Tibial nerve (tissue), 4 donors: ENCODE results near the gene DNAJC11.

ENCODE experiments used
- CTCF ChIP-seq, 5 experiments: fragments of 200-600 bp in 3 of 5; fragments of 450-650 bp in 2 of 5; sonication (generic) in 3 of 5; IDR thresholded peaks; one replicate each; pipeline ENCODE4 v1.5.1; 2016 to 2019; ENCODE audit warnings: antibody characterized with exemption in 5 of 5, mild to moderate bottlenecking in 3 of 5, moderate library complexity in 2 of 5
- EP300 ChIP-seq, 2 donors: sonication (generic); formaldehyde crosslinking; IDR thresholded peaks; one replicate each; pipeline ENCODE4 v1.6.1; 2017; ENCODE audit warnings: antibody characterized with exemption in 2 of 2, mild to moderate bottlenecking in 1 of 2
- POLR2A ChIP-seq, 2 donors: fragments of 450-650 bp; IDR thresholded peaks; one replicate each; pipeline ENCODE4 v1.6.1; 2017; ENCODE audit warnings: antibody characterized with exemption in 2 of 2, mild to moderate bottlenecking in 2 of 2, moderate library complexity in 2 of 2

GRCh38 chr1:6627841-6628545 is 73.6 kb downstream of the DNAJC11 start:
- TF ChIP-seq CTCF (IDR thresholded peaks at IDR 0.05) (no peak), POLR2A (IDR thresholded peaks at IDR 0.05) (no peak), EP300 (IDR thresholded peaks at IDR 0.05) (no peak)
